ENCODE results near the gene UBXN4.
A peak's percentile ranks its signal among the peaks of the same experiment; 100 is the strongest.

Gene UBXN4

GRCh38 chr2:135742325-135742757, 686 bp downstream of the UBXN4 start:
- TF ChIP-seq, protein P1, sequence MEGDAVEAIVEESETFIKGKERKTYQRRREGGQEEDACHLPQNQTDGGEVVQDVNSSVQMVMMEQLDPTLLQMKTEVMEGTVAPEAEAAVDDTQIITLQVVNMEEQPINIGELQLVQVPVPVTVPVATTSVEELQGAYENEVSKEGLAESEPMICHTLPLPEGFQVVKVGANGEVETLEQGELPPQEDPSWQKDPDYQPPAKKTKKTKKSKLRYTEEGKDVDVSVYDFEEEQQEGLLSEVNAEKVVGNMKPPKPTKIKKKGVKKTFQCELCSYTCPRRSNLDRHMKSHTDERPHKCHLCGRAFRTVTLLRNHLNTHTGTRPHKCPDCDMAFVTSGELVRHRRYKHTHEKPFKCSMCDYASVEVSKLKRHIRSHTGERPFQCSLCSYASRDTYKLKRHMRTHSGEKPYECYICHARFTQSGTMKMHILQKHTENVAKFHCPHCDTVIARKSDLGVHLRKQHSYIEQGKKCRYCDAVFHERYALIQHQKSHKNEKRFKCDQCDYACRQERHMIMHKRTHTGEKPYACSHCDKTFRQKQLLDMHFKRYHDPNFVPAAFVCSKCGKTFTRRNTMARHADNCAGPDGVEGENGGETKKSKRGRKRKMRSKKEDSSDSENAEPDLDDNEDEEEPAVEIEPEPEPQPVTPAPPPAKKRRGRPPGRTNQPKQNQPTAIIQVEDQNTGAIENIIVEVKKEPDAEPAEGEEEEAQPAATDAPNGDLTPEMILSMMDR (conservative IDR thresholded peaks at IDR 0.05): no peak
- TF ChIP-seq ZFX (IDR thresholded peaks at IDR 0.05): peak; percentile 57
- peak overlapping the region; percentile 95 for H3K27ac ChIP-seq

- TF ChIP-seq, protein P1 (conservative IDR thresholded peaks at IDR 0.05): no peak
- TF ChIP-seq ZFX (IDR thresholded peaks at IDR 0.05): no peak
- no peak overlapping the region for H3K27ac ChIP-seq
These were observed 2.2 kb downstream of the UBXN4 start for GRCh38 chr2:135743860-135744259.

DNA sequence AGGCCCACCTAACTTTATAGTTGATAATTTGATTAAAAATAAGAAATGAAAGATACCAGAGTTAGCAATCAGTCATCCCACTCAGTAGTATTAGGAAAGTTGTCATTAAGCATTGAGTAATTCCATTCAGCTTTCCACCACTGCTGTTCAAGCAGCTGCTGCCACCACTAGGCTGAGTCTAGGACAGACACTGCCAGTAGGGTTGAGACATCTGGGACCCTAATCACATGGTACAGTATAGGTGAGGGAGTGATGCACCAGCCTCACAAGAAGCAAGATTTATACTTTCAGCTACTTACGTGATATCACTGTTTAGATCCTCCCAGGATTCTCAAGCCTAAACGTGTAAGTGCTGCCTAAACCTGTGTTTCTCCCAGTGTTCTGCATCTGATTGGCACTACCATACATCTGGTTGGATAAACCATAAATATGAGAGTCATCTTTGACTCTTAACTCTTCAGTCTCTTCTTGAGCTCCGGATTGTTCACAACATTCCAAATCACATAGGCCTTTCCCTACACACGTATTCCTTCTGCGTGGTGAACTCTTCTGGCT, 3.2 kb downstream of the UBXN4 start:
- no peak overlapping the region for H3K27ac ChIP-seq
- no peak for TF ChIP-seq ZFX (IDR thresholded peaks at IDR 0.05)
- TF ChIP-seq, protein P1 (conservative IDR thresholded peaks at IDR 0.05): no peak; the same call in 1 of the 2 replicates

DNA sequence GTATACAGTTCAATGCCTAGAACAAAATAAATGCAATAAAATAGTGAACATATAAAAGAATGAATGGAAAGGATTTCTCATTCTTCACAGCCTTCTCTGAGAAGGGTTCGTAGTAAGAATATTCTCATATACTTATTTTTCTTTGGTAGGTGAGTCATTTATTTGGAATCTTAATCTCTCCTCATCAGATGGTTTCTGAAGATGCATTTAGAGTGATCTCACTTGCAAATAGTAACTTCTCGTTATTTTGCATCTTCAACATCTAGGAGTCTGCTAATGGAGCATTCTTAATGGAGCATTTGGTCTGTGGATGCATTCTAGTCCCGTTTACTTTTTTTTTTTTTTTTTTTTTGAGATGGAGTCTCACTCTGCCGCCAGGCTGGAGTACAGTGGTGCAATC, 3.9 kb downstream of the UBXN4 start:
- TF ChIP-seq, protein P1 (conservative IDR thresholded peaks at IDR 0.05): no peak
- TF ChIP-seq ZFX (IDR thresholded peaks at IDR 0.05): no peak
- H3K27ac ChIP-seq: no peak overlapping the region

- TF ChIP-seq ZFX (IDR thresholded peaks at IDR 0.05): no peak
- TF ChIP-seq, protein P1 (conservative IDR thresholded peaks at IDR 0.05): no peak
- no peak overlapping the region for H3K27ac ChIP-seq
These were observed 13.9 kb downstream of the UBXN4 start for GRCh38 chr2:135755573-135755972.

DNA sequence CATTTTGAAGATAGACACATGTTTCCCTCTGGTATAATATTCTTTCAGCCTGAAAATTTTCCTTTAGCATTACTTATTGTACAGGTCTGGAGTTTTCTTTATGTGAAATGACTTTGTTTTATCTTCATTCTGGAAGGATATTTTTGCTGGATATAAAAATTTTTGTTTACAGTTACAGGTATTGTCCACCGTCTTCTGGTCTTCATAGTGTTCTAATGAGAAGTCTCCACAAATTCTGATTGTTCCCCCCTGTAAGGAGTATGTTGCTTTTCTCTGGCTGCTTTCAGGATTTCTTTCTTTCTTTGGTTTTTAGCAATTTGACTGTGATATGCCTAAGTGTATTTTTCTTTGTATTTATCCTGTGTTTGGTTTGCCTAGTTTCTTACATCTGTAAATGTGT, 15.0 kb downstream of the UBXN4 start:
- TF ChIP-seq, protein P1 (conservative IDR thresholded peaks at IDR 0.05): no peak
- TF ChIP-seq ZFX (IDR thresholded peaks at IDR 0.05): no peak
- no peak overlapping the region for H3K27ac ChIP-seq

DNA sequence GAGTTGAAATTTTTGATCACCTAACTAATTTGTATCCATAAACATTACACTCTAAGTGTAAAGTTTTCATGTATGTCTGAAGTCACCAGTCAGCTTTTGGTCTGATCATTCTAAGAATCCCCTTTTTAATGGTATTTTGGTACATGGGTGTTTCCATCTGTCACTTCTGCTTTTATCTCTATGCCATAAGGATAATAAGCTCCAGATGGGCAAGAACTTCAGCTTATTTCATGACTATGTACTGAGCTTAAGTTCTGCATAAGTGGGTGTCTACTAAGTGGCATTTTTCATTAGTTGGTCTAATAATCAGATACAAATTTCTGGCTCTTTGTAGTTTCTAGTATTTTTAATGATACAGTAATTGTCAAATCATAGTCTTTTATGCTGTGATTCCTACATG, 20.4 kb downstream of the UBXN4 start:
- TF ChIP-seq, protein P1 (conservative IDR thresholded peaks at IDR 0.05): no peak
- no peak for TF ChIP-seq ZFX (IDR thresholded peaks at IDR 0.05)
- no peak overlapping the region for H3K27ac ChIP-seq

All from C4-2B (cell line).